Stimulated activated CD8-positive, alpha-beta memory T cell treated with anti-CD3 and anti-CD28 coated beads, Interleukin-7, amount 100 ng/mL, for 24 hours (primary cell): ENCODE results near the gene EEA1.
"Not testable (repeated sequence)": the region's sequence is repeated elsewhere in the genome, so short reads cannot be mapped to it uniquely, and the experiment has no call there.

Source experiments
- DNase-seq: peaks from one replicate; pipeline ENCODE4 v3.0.0-alpha.2; 2020; ENCODE audit warnings: low read depth

Gene EEA1

GRCh38 chr12:92928962-92929915, at the start of gene EEA1:
EEA1 (minus strand) TSS chr12:92929295; CDS start chr12:92929066, 229 bp downstream.
- DNase-seq, result peak; percentile 88

GRCh38 chr12:92978607-92979006, 49.5 kb upstream of the EEA1 start:
- DNase-seq, result no peak

- no peak for DNase-seq
Observed at GRCh38 chr12:92977326-92977725, 48.2 kb upstream of the EEA1 start.

GRCh38 chr12:92974759-92975158, 45.7 kb upstream of the EEA1 start:
- DNase-seq, result no peak

- DNase-seq, result no peak
Observed at GRCh38 chr12:92973614-92974013, 44.5 kb upstream of the EEA1 start.

GRCh38 chr12:92971859-92972524, 42.9 kb upstream of the EEA1 start:
- DNase-seq, result no peak

GRCh38 chr12:92968176-92968813, 39.2 kb upstream of the EEA1 start:
- no peak for DNase-seq

- DNase-seq, result not testable (repeated sequence)
Observed at GRCh38 chr12:92964378-92964777, 35.3 kb upstream of the EEA1 start.

- no peak for DNase-seq
Observed at GRCh38 chr12:92961949-92962348, 32.9 kb upstream of the EEA1 start.

- no peak for DNase-seq
Observed at GRCh38 chr12:92955997-92956663, 27.0 kb upstream of the EEA1 start.

- DNase-seq, result no peak
Observed at GRCh38 chr12:92953747-92954146, 24.7 kb upstream of the EEA1 start.

GRCh38 chr12:92952394-92952793, 23.3 kb upstream of the EEA1 start:
- DNase-seq, result no peak

GRCh38 chr12:92951006-92951405, 21.9 kb upstream of the EEA1 start:
- DNase-seq, result no peak

GRCh38 chr12:92950011-92950410, 20.9 kb upstream of the EEA1 start:
- DNase-seq, result no peak

GRCh38 chr12:92949466-92949865, 20.4 kb upstream of the EEA1 start:
- DNase-seq, result no peak

- DNase-seq, result no peak
Observed at GRCh38 chr12:92947589-92948215, 18.6 kb upstream of the EEA1 start.

GRCh38 chr12:92945659-92946220, 16.6 kb upstream of the EEA1 start:
- no peak for DNase-seq

GRCh38 chr12:92943482-92944250, 14.6 kb upstream of the EEA1 start:
- DNase-seq, result no peak

GRCh38 chr12:92942905-92943304, 13.8 kb upstream of the EEA1 start:
- DNase-seq, result no peak

- no peak for DNase-seq
Observed at GRCh38 chr12:92939116-92939515, 10.0 kb upstream of the EEA1 start.

GRCh38 chr12:92938638-92939037, 9.5 kb upstream of the EEA1 start:
- no peak for DNase-seq
